AG04450 (cell line): ENCODE data around the gene UPF1. TPM values are rescaled to one million over a fixed set of nuclear protein-coding genes. Genes with fewer than 3 reads are reported as not detected.

Source experiments
- CTCF ChIA-PET: fragments of 300-600, 350-600 bp; formaldehyde crosslinking; extraction: SDS; loops from one replicate; lab custom pipeline; 2022; ENCODE audit warnings: antibody characterized with exemption, inconsistent platforms; lab: Charles Lee
- POLR2A ChIA-PET: fragments of 350-600 bp; formaldehyde crosslinking; extraction: SDS; loops from one replicate; lab custom pipeline; 2021; ENCODE audit warnings: antibody characterized with exemption, inconsistent platforms; lab: Yijun Ruan, JAX
- DNase-seq: peaks from one replicate; pipeline ENCODE4 v3.0.0-alpha.2; 2011; ENCODE audit warnings: low read depth, low spot score
- H3K27ac ChIP-seq: one replicate; pipeline ENCODE4 v1.5.1; 2012; ENCODE audit warnings: low read depth, low read length, control low read depth
- H3K27me3 ChIP-seq: one replicate; pipeline ENCODE4 v1.6.0; 2012; ENCODE audit warnings: low read length; ENCODE audit not compliant: control insufficient read depth, insufficient read depth
- H3K4me3 ChIP-seq: 2 replicates; pipeline ENCODE4 v1.5.1; 2011; ENCODE audit warnings: mild to moderate bottlenecking, low read depth, low read length, control low read depth
- H3K9me3 ChIP-seq: 2 replicates; pipeline ENCODE4 v1.5.1; 2012; ENCODE audit warnings: low read length; ENCODE audit not compliant: control insufficient read depth, insufficient read depth
- polyA plus RNA-seq: library from polyadenylated mRNA; depleted of rRNA; stranded (reverse); fragments of >200 nt; gene quantifications from 2 replicates; pipeline ENCODE4 v1.2.3, GENCODE V29; 2011
- TF ChIP-seq, protein P1 (sequence below): IDR thresholded peaks from 2 replicates; pipeline ENCODE4 v1.5.1; 2011; ENCODE audit warnings: low read depth, low read length, control low read depth, inconsistent platforms

Gene UPF1
- polyA plus RNA-seq, 1 experiment = 28.2 TPM

DNA sequence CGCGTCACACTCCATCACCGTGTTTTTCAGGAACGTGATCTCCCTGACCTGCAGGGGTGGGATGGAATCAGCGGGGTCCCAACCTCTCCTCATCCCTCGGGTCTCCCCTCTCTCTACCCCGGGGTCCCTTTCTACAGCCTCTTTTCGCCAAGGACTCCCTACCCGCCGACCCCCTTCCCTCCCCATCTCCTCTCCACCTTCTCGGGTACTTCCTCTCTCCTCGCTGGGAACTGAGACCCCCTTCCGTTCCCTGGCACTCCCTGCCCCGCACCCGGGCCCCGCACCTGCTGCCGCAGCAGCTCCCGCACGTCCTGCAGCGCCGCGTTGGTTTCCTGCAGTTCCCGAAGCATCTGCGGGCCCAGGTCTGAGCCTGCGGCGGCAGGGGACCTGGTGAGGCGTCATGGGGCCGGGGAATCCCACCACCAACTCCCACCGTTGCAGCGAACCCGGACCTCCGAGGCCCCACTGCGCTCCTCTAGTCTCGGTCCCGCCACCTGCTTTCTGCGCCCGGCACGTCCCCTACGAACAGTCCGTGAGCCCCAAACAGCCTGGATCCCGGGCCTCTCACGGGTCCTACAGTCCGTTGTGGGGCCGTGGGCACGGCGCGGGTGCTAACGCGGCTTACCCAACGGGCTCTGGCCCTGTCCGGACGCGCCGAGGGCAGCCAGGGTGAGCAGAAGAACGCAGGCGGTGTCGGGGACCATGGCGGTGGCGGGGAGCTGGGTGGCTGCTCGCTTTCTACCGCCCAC lies 41.0 kb upstream of the UPF1 start, which contains the start of gene COMP:
COMP (minus strand) TSS at position 740 of the 749 bp plus-strand sequence; CDS start at position 704, 36 bp downstream.
- Histone ChIP-seq H3K4me3 (peak within 1 kb of the TSS; percentile 13; the same call in 1 of the 2 replicates), H3K27me3 (peaks cover 73% of the 10 kb centered on the region), H3K27ac (no peak within 1 kb of the TSS), H3K9me3 (peaks cover 7% of the 10 kb centered on the region; the same call in 1 of the 2 replicates)
- ChIA-PET CTCF (no interaction called here), POLR2A (no interaction called here)
- TF ChIP-seq, protein P1, sequence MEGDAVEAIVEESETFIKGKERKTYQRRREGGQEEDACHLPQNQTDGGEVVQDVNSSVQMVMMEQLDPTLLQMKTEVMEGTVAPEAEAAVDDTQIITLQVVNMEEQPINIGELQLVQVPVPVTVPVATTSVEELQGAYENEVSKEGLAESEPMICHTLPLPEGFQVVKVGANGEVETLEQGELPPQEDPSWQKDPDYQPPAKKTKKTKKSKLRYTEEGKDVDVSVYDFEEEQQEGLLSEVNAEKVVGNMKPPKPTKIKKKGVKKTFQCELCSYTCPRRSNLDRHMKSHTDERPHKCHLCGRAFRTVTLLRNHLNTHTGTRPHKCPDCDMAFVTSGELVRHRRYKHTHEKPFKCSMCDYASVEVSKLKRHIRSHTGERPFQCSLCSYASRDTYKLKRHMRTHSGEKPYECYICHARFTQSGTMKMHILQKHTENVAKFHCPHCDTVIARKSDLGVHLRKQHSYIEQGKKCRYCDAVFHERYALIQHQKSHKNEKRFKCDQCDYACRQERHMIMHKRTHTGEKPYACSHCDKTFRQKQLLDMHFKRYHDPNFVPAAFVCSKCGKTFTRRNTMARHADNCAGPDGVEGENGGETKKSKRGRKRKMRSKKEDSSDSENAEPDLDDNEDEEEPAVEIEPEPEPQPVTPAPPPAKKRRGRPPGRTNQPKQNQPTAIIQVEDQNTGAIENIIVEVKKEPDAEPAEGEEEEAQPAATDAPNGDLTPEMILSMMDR = no peak
- DNase-seq = no peak

GRCh38 chr19:18791315-18791678 lies 40.5 kb upstream of the UPF1 start:
- ChIA-PET POLR2A (no interaction called here), CTCF (no interaction called here)
- Histone ChIP-seq H3K27ac (no peak overlapping the region), H3K9me3 (peaks cover 7% of the 10 kb centered on the region; the same call in 1 of the 2 replicates), H3K27me3 (peaks cover 70% of the 10 kb centered on the region), H3K4me3 (no peak overlapping the region)
- TF ChIP-seq, protein P1 = no peak
- DNase-seq = no peak

DNA sequence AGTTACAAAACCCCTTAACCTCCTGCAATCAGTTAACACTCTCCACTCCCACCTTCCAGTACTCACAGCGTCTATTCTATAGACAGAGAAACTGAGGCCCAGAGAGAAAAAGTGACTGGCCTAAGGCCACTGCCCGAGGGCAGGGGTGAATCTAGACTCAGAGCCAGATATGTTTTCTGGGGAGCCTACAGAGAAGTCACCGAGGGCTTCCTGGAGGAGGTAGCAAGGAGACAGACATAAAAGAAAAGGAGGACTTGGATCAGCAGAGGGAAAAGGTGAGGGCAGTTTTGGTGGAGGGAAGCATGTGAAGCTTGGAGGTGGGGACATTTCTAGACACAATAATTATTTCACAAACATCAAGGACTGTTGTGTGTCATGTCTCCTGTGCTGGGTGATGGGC lies 39.1 kb upstream of the UPF1 start:
- DNase-seq = no peak
- no peak overlapping the region for H3K4me3 ChIP-seq
- CTCF ChIA-PET = no interaction called here
- H3K9me3 ChIP-seq = peaks cover 4% of the 10 kb centered on the region; the same call in 1 of the 2 replicates
- POLR2A ChIA-PET = no interaction called here
- TF ChIP-seq, protein P1 = no peak
- H3K27ac ChIP-seq = no peak overlapping the region
- H3K27me3 ChIP-seq = peaks cover 63% of the 10 kb centered on the region

DNA sequence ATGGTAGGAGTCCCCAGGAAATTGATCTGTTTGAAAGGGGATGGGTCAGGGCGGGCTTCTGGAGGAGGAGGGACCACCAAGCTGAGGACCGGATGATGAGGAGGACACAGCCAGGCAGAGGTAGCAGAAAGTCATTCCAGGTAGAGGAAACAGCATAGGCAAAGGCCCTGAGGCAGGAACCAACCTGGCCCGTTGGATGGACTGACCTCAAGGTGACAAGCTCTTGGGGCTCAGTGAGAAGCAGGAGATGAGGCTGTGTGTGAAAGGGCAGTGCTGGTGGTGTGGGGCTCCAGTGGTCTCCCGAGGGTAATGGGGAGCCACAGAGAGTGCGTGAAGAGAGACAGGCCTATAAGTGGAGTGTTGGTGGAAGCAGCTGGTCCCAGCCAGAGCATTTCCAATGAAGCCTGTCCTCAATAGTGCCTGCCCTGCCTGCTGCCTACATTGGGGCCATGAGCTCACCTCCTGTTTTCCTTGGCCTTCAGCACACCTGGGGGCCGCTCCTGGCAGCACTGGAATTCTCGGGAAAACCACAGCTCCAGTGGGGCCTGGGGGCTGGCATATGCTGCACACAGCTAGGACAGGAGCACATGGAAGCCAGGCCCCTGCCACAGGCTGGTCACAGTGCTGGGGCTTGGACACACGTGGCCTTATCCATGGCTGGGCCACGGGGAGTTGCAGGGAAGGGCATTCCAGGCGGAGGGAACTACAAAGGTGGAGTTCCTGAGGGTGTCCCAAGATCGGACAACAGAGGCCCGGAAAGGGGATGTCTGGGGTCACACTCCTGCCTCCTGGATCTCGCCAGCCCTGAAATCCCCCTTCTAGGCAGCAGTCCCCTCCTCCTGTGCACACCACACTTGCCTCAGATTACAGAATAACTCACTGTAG lies 38.4 kb upstream of the UPF1 start:
- peaks cover 65% of the 10 kb centered on the region for H3K27me3 ChIP-seq
- CTCF ChIA-PET = no interaction called here
- no peak for DNase-seq

More for the DNA sequence above, 38.4 kb upstream of the UPF1 start:
- POLR2A ChIA-PET = no interaction called here
- H3K9me3 ChIP-seq = peaks cover 4% of the 10 kb centered on the region; the same call in 1 of the 2 replicates
- H3K4me3 ChIP-seq = no peak overlapping the region
- TF ChIP-seq, protein P1 = no peak
- H3K27ac ChIP-seq = no peak overlapping the region
